H1 (cell line): ENCODE measurements around the gene MYCBP2. TPM values are rescaled to one million over a fixed set of nuclear protein-coding genes. Genes with fewer than 3 reads are reported as not detected.

Experiments used
- CTCF ChIA-PET: fragments of 300-600 bp; sonication (Branson Sonifier 250); formaldehyde crosslinking; loops from one replicate; lab custom pipeline; 2021; ENCODE audit not compliant: partially characterized antibody; lab: Charles Lee
- POLR2A ChIA-PET: fragments of 300-600 bp; sonication (Branson Sonifier 250); formaldehyde crosslinking; loops from one replicate; lab custom pipeline; 2021; ENCODE audit warnings: inconsistent platforms; ENCODE audit not compliant: partially characterized antibody; lab: Charles Lee
- DNase-seq, 2 experiments: peaks; one replicate each; pipeline versions ENCODE4 v3.0.0 to v3.0.0-alpha.2; 2010 to 2022; ENCODE audit warnings: low spot score in 2 of 2, low read depth in 1 of 2, mixed read lengths in 1 of 2
- FAIRE-seq: peaks from 2 replicates; lab custom pipeline; 2011; peaks lifted over from hg19 to GRCh38; lab: Jason Lieb, UNC
- H2AFZ ChIP-seq: 2 replicates; pipeline ENCODE4 v1.8.1; 2012; ENCODE audit warnings: low read length, inconsistent platforms
- H2AK5ac ChIP-seq: 2 replicates; pipeline ENCODE4 v1.6.1; 2013; ENCODE audit warnings: low read depth, low read length
- H2BK120ac ChIP-seq: replicated peaks from 2 replicates; pipeline ENCODE3; 2013; ENCODE audit warnings: low read depth, low read length, inconsistent platforms
- H2BK12ac ChIP-seq: 2 replicates; pipeline ENCODE4 v1.6.1; 2013; ENCODE audit warnings: low read depth, low read length
- H2BK15ac ChIP-seq: 2 replicates; pipeline ENCODE4 v1.6.1; 2013; ENCODE audit warnings: low read length
- H2BK20ac ChIP-seq: 2 replicates; pipeline ENCODE4 v1.6.1; 2013; ENCODE audit warnings: low read length
- H2BK5ac ChIP-seq: 2 replicates; pipeline ENCODE4 v1.6.1; 2013; ENCODE audit warnings: low read depth, low read length
- H3K14ac ChIP-seq: 2 replicates; pipeline ENCODE4 v1.6.1; 2013; ENCODE audit warnings: inconsistent platforms; ENCODE audit not compliant: insufficient read length
- H3K18ac ChIP-seq: 2 replicates; pipeline ENCODE4 v1.6.1; 2013; ENCODE audit warnings: low read length; ENCODE audit errors: extremely low read depth
- H3K23ac ChIP-seq: 2 replicates; pipeline ENCODE4 v1.6.1; 2013; ENCODE audit warnings: inconsistent platforms; ENCODE audit not compliant: insufficient read length
- H3K23me2 ChIP-seq: 2 replicates; pipeline ENCODE4 v1.6.1; 2013; ENCODE audit warnings: low read depth, low read length
- H3K27ac ChIP-seq: 2 replicates; pipeline ENCODE4 v1.6.1; 2011; ENCODE audit warnings: low read depth, low read length, inconsistent platforms
- H3K27me3 ChIP-seq, 4 experiments: replicated peaks in 1 of 4; 1 replicate in 1 of 4; 2 replicates in 3 of 4; pipeline versions ENCODE4 v1.6.1 to v1.8.1; 2011 to 2013; ENCODE audit warnings: low read length in 3 of 4, mild to moderate bottlenecking in 3 of 4, inconsistent platforms in 2 of 4, mixed read lengths in 2 of 4, moderate library complexity in 1 of 4; ENCODE audit not compliant: control insufficient read depth in 3 of 4, insufficient read depth in 3 of 4; ENCODE audit errors: extremely low read depth in 1 of 4
- H3K36me3 ChIP-seq, 4 experiments: 2 replicates each; pipeline versions ENCODE4 v1.6.1 to v1.8.1; 2011 to 2013; ENCODE audit warnings: mild to moderate bottlenecking in 4 of 4, low read length in 3 of 4, moderate library complexity in 2 of 4, control low read depth in 1 of 4, inconsistent platforms in 1 of 4; ENCODE audit not compliant: insufficient read depth in 4 of 4, control insufficient read depth in 2 of 4
- H3K4ac ChIP-seq: replicated peaks from 2 replicates; pipeline ENCODE3; 2013; ENCODE audit warnings: low read length, low read depth, mixed read lengths, inconsistent platforms; ENCODE audit not compliant: insufficient read length
- H3K4me1 ChIP-seq, 4 experiments: replicated peaks in 1 of 4; 1 replicate in 1 of 4; 2 replicates in 3 of 4; pipeline versions ENCODE4 v1.6.1 to v1.8.1; 2011 to 2013; ENCODE audit warnings: low read length in 3 of 4, inconsistent platforms in 2 of 4, mixed read lengths in 1 of 4; ENCODE audit not compliant: insufficient read depth in 4 of 4, control insufficient read depth in 3 of 4
- H3K4me2 ChIP-seq, 2 experiments: 2 replicates each; pipeline versions ENCODE4 v1.6.1 to v1.8.1; 2011 to 2013; ENCODE audit warnings: low read depth in 2 of 2, low read length in 2 of 2, control low read depth in 1 of 2, inconsistent platforms in 1 of 2, mild to moderate bottlenecking in 1 of 2; ENCODE audit not compliant: insufficient read depth in 1 of 2
- H3K4me3 ChIP-seq, 4 experiments: fragments of 200-600, 300-600 bp in 1 of 4; sonication (generic), shearing (Covaris generic), sonication (Bioruptor Twin) in 1 of 4; 2 replicates each; pipeline versions ENCODE4 v1.5.1 to v1.8.1; 2011 to 2016; ENCODE audit warnings: low read length in 4 of 4, low read depth in 3 of 4, control low read depth in 2 of 4, inconsistent platforms in 2 of 4, mild to moderate bottlenecking in 2 of 4, mixed read lengths in 1 of 4, moderate library complexity in 1 of 4; ENCODE audit not compliant: insufficient read depth in 2 of 4; ENCODE audit errors: extremely low read depth in 1 of 4
- H3K56ac ChIP-seq: replicated peaks from 2 replicates; pipeline ENCODE3; 2013; ENCODE audit warnings: low read depth, mild to moderate bottlenecking, mixed read lengths, low read length, inconsistent platforms; ENCODE audit not compliant: insufficient read length
- H3K79me1 ChIP-seq: 2 replicates; pipeline ENCODE4 v1.6.1; 2013; ENCODE audit warnings: low read depth, low read length, control low read depth
- H3K79me2 ChIP-seq, 2 experiments: 2 replicates each; pipeline versions ENCODE4 v1.6.1 to v1.8.1; 2012 to 2013; ENCODE audit warnings: low read length in 2 of 2, mild to moderate bottlenecking in 2 of 2, inconsistent platforms in 1 of 2; ENCODE audit not compliant: insufficient read depth in 2 of 2, control insufficient read depth in 1 of 2
- H3K9ac ChIP-seq, 4 experiments: replicated peaks in 1 of 4; 1 replicate in 1 of 4; 2 replicates in 3 of 4; pipeline versions ENCODE4 v1.6.1 to v1.8.1; 2011 to 2013; ENCODE audit warnings: low read depth in 3 of 4, low read length in 3 of 4, control low read depth in 2 of 4, mild to moderate bottlenecking in 2 of 4, moderate library complexity in 2 of 4, inconsistent platforms in 1 of 4; ENCODE audit errors: extremely low read depth in 1 of 4
- H3K9me3 ChIP-seq, 2 experiments: 2 replicates each; pipeline versions ENCODE4 v1.6.1 to v1.8.1; 2012 to 2013; ENCODE audit warnings: mild to moderate bottlenecking in 2 of 2, moderate library complexity in 2 of 2, control low read depth in 1 of 2, inconsistent platforms in 1 of 2, low read depth in 1 of 2, low read length in 1 of 2, mixed read lengths in 1 of 2; ENCODE audit not compliant: insufficient read depth in 2 of 2
- H4K20me1 ChIP-seq, 2 experiments: replicated peaks in 1 of 2; 2 replicates each; pipeline versions ENCODE3 to v1.8.1; 2011 to 2013; ENCODE audit warnings: inconsistent platforms in 2 of 2, low read length in 2 of 2, mild to moderate bottlenecking in 1 of 2; ENCODE audit not compliant: insufficient read depth in 2 of 2, control insufficient read depth in 1 of 2
- H4K5ac ChIP-seq: 2 replicates; pipeline ENCODE4 v1.6.1; 2013; ENCODE audit warnings: low read length, low read depth, mixed read lengths, inconsistent platforms; ENCODE audit not compliant: insufficient read length
- H4K8ac ChIP-seq: 2 replicates; pipeline ENCODE4 v1.8.0; 2013; ENCODE audit warnings: mild to moderate bottlenecking, moderate library complexity, low read length, inconsistent platforms; ENCODE audit not compliant: insufficient read depth; ENCODE audit errors: extremely low read depth
- H4K91ac ChIP-seq: replicated peaks from 2 replicates; pipeline ENCODE3; 2013; ENCODE audit warnings: low read length, mixed read lengths, inconsistent platforms; ENCODE audit not compliant: insufficient read length
- CBX8 ChIP-seq: fragments of 300-800, 300-1000 bp; sonication (generic); IDR thresholded peaks from 2 replicates; pipeline ENCODE4 v1.7.1; 2016; ENCODE audit warnings: low read depth, low read length, borderline replicate concordance
- CHD1 ChIP-seq: IDR thresholded peaks from 2 replicates; pipeline ENCODE4 v1.6.1; 2012; ENCODE audit warnings: low read depth, low read length, improper control_type of control experiment
- FOSL1 ChIP-seq: IDR thresholded peaks from 2 replicates; pipeline ENCODE4 v1.6.1; 2011; ENCODE audit warnings: mild to moderate bottlenecking, low read depth, low read length, moderate library complexity; ENCODE audit not compliant: insufficient read depth
- HDAC6 ChIP-seq: IDR thresholded peaks from one replicate; pipeline ENCODE4 v1.7.1; 2012; ENCODE audit warnings: low read depth, mild to moderate bottlenecking, inconsistent platforms, low read length, moderate library complexity
- RFX5 ChIP-seq: IDR thresholded peaks from 2 replicates; pipeline ENCODE4 v1.6.1; 2011; ENCODE audit warnings: low read depth, low read length, improper control_type of control experiment, borderline replicate concordance
- SP1 ChIP-seq: IDR thresholded peaks from 2 replicates; pipeline ENCODE4 v1.6.1; 2011; ENCODE audit warnings: low read depth, low read length
- TCF12 ChIP-seq: IDR thresholded peaks from 2 replicates; pipeline ENCODE4 v1.6.1; 2011; ENCODE audit warnings: low read depth, mild to moderate bottlenecking, low read length
- ZNF274 ChIP-seq: IDR thresholded peaks from 2 replicates; pipeline ENCODE4 v1.7.0; 2012; ENCODE audit warnings: low read length, borderline replicate concordance; ENCODE audit errors: extremely low read depth
- WGBS, 2 experiments: shearing (Covaris generic) in 1 of 2; methylation state at CpG; one replicate each; pipeline versions ENCODE4 v1.1.6 to v1.1.7; 2013 to 2015; ENCODE audit warnings: low lambda C conversion rate in 2 of 2, mixed read lengths in 2 of 2, inconsistent platforms in 1 of 2, low coverage in 1 of 2, missing lambda C conversion rate in 1 of 2; ENCODE audit not compliant: insufficient replicate concordance in 2 of 2, insufficient coverage in 1 of 2, insufficient read length in 1 of 2; ENCODE audit errors: extremely low coverage in 1 of 2, missing lambda C conversion rate in 1 of 2; 5-methylcytosine and 5-hydroxymethylcytosine counted together
- polyA plus RNA-seq, 7 experiments: library from polyadenylated mRNA; depleted of rRNA in 3 of 7; stranded (reverse) in 5 of 7; unstranded in 2 of 7; fragments of >200 nt in 5 of 7; fragments of 200-250 nt in 2 of 7; gene quantifications; 1 replicate in 5 of 7; 2 replicates in 1 of 7; 4 replicates in 1 of 7; pipeline versions ENCODE4 v1.2.1 to v1.2.3, GENCODE V29; 2011 to 2013; ENCODE audit warnings: missing spikeins in 2 of 7, mixed read lengths in 2 of 7
- total RNA-seq: library from RNA; stranded (reverse); fragmentation: NEBNext Ultra II Directional; extraction: Animal tissue kit (Norgen Biotek cat#: 25700); gene quantifications from 2 replicates; pipeline ENCODE4 v1.2.1, GENCODE V29; 2021

The MYCBP2 gene
- total and polyA plus RNA-seq, 2 of the 8 experiments (the other 6 are each of a cell fraction or from before 2014, with no cell fraction given): 19.0 to 52.1 TPM

DNA sequence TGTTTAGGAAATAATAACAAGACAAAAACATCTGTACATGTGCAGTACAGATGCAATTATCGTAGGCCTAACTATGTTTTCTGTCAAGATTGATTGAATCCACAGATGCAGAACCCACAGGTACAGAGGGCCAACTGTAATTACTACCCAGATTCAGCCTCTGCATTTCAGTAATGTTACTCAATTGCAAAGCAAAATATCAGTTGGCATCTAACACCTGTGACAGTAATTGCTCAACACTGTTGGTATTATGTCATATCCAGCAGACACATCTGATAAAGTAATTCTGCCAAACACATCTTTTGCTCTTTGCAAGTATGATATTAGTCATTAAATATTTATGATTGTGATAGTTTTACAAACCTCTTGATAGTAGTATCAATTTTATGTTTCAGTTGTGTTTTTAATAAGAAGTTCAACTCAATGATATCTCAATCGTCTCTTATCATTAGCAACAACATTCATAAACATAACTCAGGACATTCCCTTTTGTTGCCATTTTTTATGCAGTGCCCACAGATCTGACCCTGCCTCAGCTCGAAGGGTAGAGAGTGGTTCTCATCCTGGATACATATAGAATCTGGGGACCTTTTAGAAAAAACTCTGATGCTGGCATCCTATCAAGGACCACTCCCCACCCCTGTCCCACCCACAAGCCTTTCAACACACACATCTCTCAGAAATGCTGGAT, 104.7 kb downstream of the MYCBP2 start:
- Histone ChIP-seq H4K8ac (no peak overlapping the region), H4K5ac (no peak overlapping the region), H3K23ac (no peak overlapping the region), H2BK15ac (no peak overlapping the region), H3K4me1 (no peaks in the 10 kb centered on the region), H3K18ac (no peak overlapping the region), H3K4me3 (no peak overlapping the region), H3K4me2 (no peak overlapping the region), H3K79me2 (no peaks in the 10 kb centered on the region), H4K20me1 (no peaks in the 10 kb centered on the region), H2AK5ac (no peak overlapping the region), H3K23me2 (no peaks in the 10 kb centered on the region), H3K79me1 (no peaks in the 10 kb centered on the region), H3K4ac (no peak overlapping the region), H3K56ac (no peak overlapping the region), H2BK20ac (no peak overlapping the region), H3K27ac (no peak overlapping the region), H4K91ac (no peak overlapping the region), H3K9ac (no peak overlapping the region), H2BK12ac (no peak overlapping the region), H2BK5ac (no peak overlapping the region), H3K27me3 (no peaks in the 10 kb centered on the region), H3K36me3 (peaks cover 0 to 2% (median 0%) of the 10 kb centered on the region in 4 experiments; a peak in 1 of 8 replicates), H2AFZ (no peak overlapping the region), H2BK120ac (no peak overlapping the region), H3K14ac (no peak overlapping the region), H3K9me3 (no peaks in the 10 kb centered on the region)
- ChIA-PET POLR2A (no interaction called here), CTCF (no interaction called here)
- no peak for DNase-seq
- TF ChIP-seq CBX8 (no peak), HDAC6 (no peak), SP1 (no peak), RFX5 (no peak), ZNF274 (no peak), TCF12 (no peak), FOSL1 (no peak), CHD1 (no peak)
- no peak for FAIRE-seq
- 93% methylated on average over 3 of the region's 3 CpGs; no CpG with 5 or more reads in 1 of the 2 experiments for WGBS, 2 experiments
